Skeletal muscle cell (primary cell): ENCODE measurements around the gene HSFX1.

Source experiments
- DNase-seq: peaks from one replicate; pipeline ENCODE4 v3.0.0-alpha.2; 2010; ENCODE audit warnings: low read depth
- H3K4me3 ChIP-seq: 2 replicates; pipeline ENCODE4 v1.5.1; 2011; ENCODE audit warnings: low read depth, mild to moderate bottlenecking, control low read depth, low read length, moderate library complexity

Gene HSFX1

GRCh38 chrX:149803458-149804062 lies 29.7 kb downstream of the HSFX1 start:
- no peak for DNase-seq
- H3K4me3 ChIP-seq = no peak overlapping the region

- DNase-seq = no peak
- no peak overlapping the region for H3K4me3 ChIP-seq
Observed at GRCh38 chrX:149804102-149804501, 30.2 kb downstream of the HSFX1 start.

- H3K4me3 ChIP-seq = no peak overlapping the region
- DNase-seq = no peak
Observed at GRCh38 chrX:149807747-149808458, 34.0 kb downstream of the HSFX1 start.

GRCh38 chrX:149818652-149819051 lies 44.8 kb downstream of the HSFX1 start:
- no peak for DNase-seq
- no peak overlapping the region for H3K4me3 ChIP-seq

- H3K4me3 ChIP-seq = no peak overlapping the region
- DNase-seq = no peak
Observed at GRCh38 chrX:149819371-149819770, 45.5 kb downstream of the HSFX1 start.

GRCh38 chrX:149825424-149825823 lies 51.6 kb downstream of the HSFX1 start:
- H3K4me3 ChIP-seq = no peak overlapping the region
- DNase-seq = no peak
